Measurements from ENCODE around the gene TXNL4B.

TXNL4B gene

DNA sequence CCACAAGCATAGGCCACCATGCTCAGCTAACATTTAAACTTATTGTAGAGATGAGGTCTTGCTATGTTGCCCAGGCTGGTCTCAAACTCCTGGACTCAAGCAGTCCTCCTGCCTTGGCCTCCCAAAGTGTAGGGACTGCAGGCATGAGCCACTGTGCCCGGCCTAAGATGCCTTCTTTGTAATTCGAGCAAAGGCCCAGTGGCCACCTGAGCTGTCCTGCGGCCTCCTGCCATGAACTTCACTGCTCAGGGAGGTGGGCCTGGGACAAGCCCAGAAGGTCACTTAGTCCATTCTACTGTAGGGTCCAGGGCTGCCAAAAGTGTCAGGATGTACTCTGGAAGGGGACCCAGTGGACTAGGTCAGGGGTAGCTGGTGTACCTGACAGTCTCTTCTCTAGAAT is 30.7 kb upstream of the TXNL4B start:
- TF ChIP-seq, protein P1, sequence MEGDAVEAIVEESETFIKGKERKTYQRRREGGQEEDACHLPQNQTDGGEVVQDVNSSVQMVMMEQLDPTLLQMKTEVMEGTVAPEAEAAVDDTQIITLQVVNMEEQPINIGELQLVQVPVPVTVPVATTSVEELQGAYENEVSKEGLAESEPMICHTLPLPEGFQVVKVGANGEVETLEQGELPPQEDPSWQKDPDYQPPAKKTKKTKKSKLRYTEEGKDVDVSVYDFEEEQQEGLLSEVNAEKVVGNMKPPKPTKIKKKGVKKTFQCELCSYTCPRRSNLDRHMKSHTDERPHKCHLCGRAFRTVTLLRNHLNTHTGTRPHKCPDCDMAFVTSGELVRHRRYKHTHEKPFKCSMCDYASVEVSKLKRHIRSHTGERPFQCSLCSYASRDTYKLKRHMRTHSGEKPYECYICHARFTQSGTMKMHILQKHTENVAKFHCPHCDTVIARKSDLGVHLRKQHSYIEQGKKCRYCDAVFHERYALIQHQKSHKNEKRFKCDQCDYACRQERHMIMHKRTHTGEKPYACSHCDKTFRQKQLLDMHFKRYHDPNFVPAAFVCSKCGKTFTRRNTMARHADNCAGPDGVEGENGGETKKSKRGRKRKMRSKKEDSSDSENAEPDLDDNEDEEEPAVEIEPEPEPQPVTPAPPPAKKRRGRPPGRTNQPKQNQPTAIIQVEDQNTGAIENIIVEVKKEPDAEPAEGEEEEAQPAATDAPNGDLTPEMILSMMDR (IDR thresholded peaks at IDR 0.05; ENCODE audit: low read depth, low read length): no peak
- no peak for DNase-seq (ENCODE audit: extremely low read depth, low read depth)

DNA sequence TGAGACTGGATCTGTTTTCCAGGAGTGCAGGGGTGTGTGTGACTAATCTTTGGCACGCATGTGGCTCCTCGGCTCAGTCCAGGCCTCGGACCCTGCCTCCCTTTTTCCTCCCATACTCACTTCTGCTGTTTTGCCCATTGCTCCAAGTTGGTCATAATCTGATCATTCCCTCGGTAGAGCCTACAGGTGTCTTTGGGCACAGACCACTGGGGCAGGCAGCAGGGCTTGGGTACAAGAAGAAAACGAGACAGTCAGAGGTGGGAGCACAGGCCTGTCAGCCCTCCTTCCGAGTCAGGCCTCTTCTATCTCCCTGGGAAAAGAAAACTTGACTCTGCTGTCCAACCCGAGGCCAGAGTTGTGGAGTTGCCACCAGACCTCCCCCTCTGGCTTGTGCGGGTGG is 30.0 kb upstream of the TXNL4B start:
- DNase-seq (ENCODE audit: extremely low read depth, low read depth): no peak
- TF ChIP-seq, protein P1 (IDR thresholded peaks at IDR 0.05; ENCODE audit: low read depth, low read length): no peak

GRCh38 chr16:72122916-72123315 is 29.5 kb upstream of the TXNL4B start:
- TF ChIP-seq, protein P1 (IDR thresholded peaks at IDR 0.05; ENCODE audit: low read depth, low read length): no peak
- DNase-seq (ENCODE audit: extremely low read depth, low read depth): no peak

GRCh38 chr16:72122308-72122707 is 28.9 kb upstream of the TXNL4B start:
- no peak for DNase-seq (ENCODE audit: extremely low read depth, low read depth)
- TF ChIP-seq, protein P1 (IDR thresholded peaks at IDR 0.05; ENCODE audit: low read depth, low read length): no peak

DNA sequence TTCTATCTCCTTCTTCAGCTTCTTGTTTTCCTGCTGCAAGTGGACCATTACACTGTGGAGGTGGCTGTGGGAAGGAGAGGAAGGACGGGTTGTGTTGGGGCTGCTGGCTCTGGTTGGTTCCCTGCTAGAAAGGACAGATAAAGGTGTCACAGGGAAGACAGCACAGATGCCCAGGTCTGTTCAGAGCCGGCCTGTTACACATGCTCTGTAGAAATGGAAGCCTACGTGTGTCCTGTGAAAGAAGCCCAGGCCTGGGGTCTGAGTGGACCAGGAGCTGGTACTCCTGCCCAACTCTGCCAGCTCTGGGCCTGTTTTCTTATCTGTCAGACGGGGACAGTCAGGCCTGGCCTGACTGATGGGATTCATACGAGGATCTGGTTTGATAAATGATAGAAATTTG is 26.6 kb upstream of the TXNL4B start:
- TF ChIP-seq, protein P1 (IDR thresholded peaks at IDR 0.05; ENCODE audit: low read depth, low read length): no peak

DNA sequence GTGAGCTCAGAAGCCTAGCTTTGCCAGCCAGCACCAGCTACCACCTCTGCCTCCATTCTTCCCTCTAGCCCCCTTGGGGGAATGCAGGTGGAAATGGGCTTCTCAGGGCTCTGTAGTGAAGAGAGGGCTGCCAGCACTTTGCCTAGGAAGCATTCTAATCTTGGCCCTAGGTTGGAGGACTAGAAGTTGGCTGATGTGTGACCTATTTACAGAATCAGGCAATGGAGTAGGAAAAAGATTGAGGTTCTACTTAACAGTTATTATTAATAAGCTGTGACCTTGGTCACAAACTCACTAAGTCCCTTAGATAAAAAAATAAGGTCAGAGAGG is 20.2 kb upstream of the TXNL4B start:
- TF ChIP-seq, protein P1 (IDR thresholded peaks at IDR 0.05; ENCODE audit: low read depth, low read length): no peak
- no peak for DNase-seq (ENCODE audit: extremely low read depth, low read depth)

More for the DNA sequence above, 26.6 kb upstream of the TXNL4B start:
- DNase-seq (ENCODE audit: extremely low read depth, low read depth): no peak

GRCh38 chr16:72112906-72113615 is 19.6 kb upstream of the TXNL4B start:
- TF ChIP-seq, protein P1 (IDR thresholded peaks at IDR 0.05; ENCODE audit: low read depth, low read length): no peak
- DNase-seq (ENCODE audit: extremely low read depth, low read depth): no peak

Measured in AG09319 (cell line).